ENCODE results near the gene EXD3. TPM values are rescaled to one million over a fixed set of nuclear protein-coding genes. Genes with fewer than 3 reads are reported as not detected.
"Not testable (repeated sequence)": the region's sequence is repeated elsewhere in the genome, so short reads cannot be mapped to it uniquely, and the experiment has no call there.

EXD3 gene
- polyA plus RNA-seq, 1 of the 3 experiments (the other 2 are of a cell fraction) = 11.5 TPM

DNA sequence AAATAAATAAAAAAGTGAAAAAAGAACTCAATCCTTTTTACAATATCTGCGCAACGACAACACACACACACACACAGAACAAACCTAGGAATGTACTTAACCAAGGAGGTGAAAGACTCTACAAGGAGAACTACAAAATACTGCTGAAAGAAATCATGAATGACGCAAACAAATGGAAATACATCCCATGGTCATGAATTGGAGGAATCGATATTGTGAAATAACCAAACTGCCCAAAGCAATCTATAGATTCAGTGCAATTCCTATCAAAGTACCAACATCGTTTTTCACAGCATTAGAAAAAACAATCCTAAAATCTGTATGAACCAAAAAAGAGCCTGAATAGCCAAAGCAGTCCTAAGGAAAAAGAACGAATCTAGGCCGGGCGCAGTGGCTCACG is 91.0 kb downstream of the EXD3 start:
- POLR2A ChIA-PET = no interaction called here
- CTCF ChIA-PET = interaction anchor here (0.6 kb wide), 1 partner anchor 91 kb away, joined by 3 read pairs; the partner anchor contains the start of gene EXD3

DNA sequence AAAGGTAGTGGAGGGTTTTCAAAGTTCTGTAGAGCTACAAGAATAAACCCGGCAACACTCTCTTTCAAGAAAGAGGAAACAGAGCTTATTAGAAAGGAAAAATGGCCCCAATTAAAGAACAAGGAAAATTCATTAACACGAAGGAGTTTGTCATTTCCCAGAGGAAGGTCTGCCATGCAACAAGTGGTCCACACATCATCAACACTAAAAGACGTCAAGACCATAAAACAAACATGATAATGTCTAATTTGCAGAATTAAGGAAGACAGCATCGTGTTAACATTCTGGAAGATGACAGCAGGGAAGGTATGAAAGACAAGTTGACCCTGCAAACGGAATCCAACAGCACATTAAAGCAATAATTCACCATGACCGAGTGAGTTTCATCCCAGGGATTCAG is 92.3 kb downstream of the EXD3 start:
- Histone ChIP-seq H2AFZ (ENCODE audit: low read depth) (no peak overlapping the region), H3K4me3 (ENCODE audit: low read depth in 2 of 2, low read length in 1 of 2) (no peak overlapping the region), H3K9me2 (no peaks in the 10 kb centered on the region), H3K79me2 (ENCODE audit: insufficient read depth) (no peaks in the 10 kb centered on the region), H3K4me2 (no peak overlapping the region), H3F3A (replicated peaks; ENCODE audit: insufficient read depth) (no peaks in the 10 kb centered on the region), H3K36me3 (replicated peaks in 1 of 2; ENCODE audit: control insufficient read depth in 1 of 2, insufficient read depth in 2 of 2, low read length in 1 of 2) (no peaks in the 10 kb centered on the region), H3K9ac (no peak overlapping the region), H3K4me1 (ENCODE audit: control insufficient read depth in 1 of 2, insufficient read depth in 2 of 2, low read depth in 1 of 2, low read length in 1 of 2) (no peaks in the 10 kb centered on the region), H3K27me3 (ENCODE audit: insufficient read depth) (no peaks in the 10 kb centered on the region), H3K27ac (ENCODE audit: low read depth in 2 of 2, low read length in 1 of 2) (no peak overlapping the region), H3K9me3 (no peaks in the 10 kb centered on the region), H4K20me1 (ENCODE audit: insufficient read depth) (no peaks in the 10 kb centered on the region)
- no peak for DNase-seq
- 46% methylated on average over 6 of the region's 6 CpGs for WGBS (ENCODE audit: low lambda C conversion rate)
- TF ChIP-seq MEF2A (IDR thresholded peaks at IDR 0.05; ENCODE audit: borderline replicate concordance, low read depth) (no peak), EP300 (IDR thresholded peaks at IDR 0.05; ENCODE audit: borderline replicate concordance in 1 of 2, low read depth in 1 of 2, low read length in 1 of 2) (no peak), FOXM1 (IDR thresholded peaks at IDR 0.05; ENCODE audit: low read depth) (no peak), JUND (IDR thresholded peaks at IDR 0.05) (no peak), TAF1 (IDR thresholded peaks at IDR 0.05; ENCODE audit: borderline replicate concordance, low read depth, low read length) (no peak)
- TF ChIP-seq, protein P1, sequence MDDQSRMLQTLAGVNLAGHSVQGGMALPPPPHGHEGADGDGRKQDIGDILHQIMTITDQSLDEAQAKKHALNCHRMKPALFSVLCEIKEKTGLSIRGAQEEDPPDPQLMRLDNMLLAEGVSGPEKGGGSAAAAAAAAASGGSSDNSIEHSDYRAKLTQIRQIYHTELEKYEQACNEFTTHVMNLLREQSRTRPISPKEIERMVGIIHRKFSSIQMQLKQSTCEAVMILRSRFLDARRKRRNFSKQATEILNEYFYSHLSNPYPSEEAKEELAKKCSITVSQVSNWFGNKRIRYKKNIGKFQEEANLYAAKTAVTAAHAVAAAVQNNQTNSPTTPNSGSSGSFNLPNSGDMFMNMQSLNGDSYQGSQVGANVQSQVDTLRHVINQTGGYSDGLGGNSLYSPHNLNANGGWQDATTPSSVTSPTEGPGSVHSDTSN (IDR thresholded peaks at IDR 0.05) = no peak
- TF ChIP-seq, protein P2, sequence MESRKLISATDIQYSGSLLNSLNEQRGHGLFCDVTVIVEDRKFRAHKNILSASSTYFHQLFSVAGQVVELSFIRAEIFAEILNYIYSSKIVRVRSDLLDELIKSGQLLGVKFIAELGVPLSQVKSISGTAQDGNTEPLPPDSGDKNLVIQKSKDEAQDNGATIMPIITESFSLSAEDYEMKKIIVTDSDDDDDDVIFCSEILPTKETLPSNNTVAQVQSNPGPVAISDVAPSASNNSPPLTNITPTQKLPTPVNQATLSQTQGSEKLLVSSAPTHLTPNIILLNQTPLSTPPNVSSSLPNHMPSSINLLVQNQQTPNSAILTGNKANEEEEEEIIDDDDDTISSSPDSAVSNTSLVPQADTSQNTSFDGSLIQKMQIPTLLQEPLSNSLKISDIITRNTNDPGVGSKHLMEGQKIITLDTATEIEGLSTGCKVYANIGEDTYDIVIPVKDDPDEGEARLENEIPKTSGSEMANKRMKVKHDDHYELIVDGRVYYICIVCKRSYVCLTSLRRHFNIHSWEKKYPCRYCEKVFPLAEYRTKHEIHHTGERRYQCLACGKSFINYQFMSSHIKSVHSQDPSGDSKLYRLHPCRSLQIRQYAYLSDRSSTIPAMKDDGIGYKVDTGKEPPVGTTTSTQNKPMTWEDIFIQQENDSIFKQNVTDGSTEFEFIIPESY (IDR thresholded peaks at IDR 0.05; ENCODE audit: borderline replicate concordance, low read depth) = no peak
- TF ChIP-seq, protein P3, sequence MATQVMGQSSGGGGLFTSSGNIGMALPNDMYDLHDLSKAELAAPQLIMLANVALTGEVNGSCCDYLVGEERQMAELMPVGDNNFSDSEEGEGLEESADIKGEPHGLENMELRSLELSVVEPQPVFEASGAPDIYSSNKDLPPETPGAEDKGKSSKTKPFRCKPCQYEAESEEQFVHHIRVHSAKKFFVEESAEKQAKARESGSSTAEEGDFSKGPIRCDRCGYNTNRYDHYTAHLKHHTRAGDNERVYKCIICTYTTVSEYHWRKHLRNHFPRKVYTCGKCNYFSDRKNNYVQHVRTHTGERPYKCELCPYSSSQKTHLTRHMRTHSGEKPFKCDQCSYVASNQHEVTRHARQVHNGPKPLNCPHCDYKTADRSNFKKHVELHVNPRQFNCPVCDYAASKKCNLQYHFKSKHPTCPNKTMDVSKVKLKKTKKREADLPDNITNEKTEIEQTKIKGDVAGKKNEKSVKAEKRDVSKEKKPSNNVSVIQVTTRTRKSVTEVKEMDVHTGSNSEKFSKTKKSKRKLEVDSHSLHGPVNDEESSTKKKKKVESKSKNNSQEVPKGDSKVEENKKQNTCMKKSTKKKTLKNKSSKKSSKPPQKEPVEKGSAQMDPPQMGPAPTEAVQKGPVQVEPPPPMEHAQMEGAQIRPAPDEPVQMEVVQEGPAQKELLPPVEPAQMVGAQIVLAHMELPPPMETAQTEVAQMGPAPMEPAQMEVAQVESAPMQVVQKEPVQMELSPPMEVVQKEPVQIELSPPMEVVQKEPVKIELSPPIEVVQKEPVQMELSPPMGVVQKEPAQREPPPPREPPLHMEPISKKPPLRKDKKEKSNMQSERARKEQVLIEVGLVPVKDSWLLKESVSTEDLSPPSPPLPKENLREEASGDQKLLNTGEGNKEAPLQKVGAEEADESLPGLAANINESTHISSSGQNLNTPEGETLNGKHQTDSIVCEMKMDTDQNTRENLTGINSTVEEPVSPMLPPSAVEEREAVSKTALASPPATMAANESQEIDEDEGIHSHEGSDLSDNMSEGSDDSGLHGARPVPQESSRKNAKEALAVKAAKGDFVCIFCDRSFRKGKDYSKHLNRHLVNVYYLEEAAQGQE (IDR thresholded peaks at IDR 0.05; ENCODE audit: low read depth, low read length) = no peak
- TF ChIP-seq, protein P4, sequence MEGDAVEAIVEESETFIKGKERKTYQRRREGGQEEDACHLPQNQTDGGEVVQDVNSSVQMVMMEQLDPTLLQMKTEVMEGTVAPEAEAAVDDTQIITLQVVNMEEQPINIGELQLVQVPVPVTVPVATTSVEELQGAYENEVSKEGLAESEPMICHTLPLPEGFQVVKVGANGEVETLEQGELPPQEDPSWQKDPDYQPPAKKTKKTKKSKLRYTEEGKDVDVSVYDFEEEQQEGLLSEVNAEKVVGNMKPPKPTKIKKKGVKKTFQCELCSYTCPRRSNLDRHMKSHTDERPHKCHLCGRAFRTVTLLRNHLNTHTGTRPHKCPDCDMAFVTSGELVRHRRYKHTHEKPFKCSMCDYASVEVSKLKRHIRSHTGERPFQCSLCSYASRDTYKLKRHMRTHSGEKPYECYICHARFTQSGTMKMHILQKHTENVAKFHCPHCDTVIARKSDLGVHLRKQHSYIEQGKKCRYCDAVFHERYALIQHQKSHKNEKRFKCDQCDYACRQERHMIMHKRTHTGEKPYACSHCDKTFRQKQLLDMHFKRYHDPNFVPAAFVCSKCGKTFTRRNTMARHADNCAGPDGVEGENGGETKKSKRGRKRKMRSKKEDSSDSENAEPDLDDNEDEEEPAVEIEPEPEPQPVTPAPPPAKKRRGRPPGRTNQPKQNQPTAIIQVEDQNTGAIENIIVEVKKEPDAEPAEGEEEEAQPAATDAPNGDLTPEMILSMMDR (IDR thresholded peaks at IDR 0.05) = no peak
- CTCF ChIA-PET = no interaction called here
- POLR2A ChIA-PET = interaction anchor here (0.6 kb wide), 1 partner anchor 77 kb away, joined by 4 read pairs; no protein-coding TSS in a partner anchor

More for the DNA sequence above, 91.0 kb downstream of the EXD3 start:
- no peak overlapping the region for H3K9ac ChIP-seq
- no peaks in the 10 kb centered on the region for H4K20me1 ChIP-seq (ENCODE audit: insufficient read depth)
- no peaks in the 10 kb centered on the region for H3K4me1 ChIP-seq (ENCODE audit: control insufficient read depth in 1 of 2, insufficient read depth in 2 of 2, low read depth in 1 of 2, low read length in 1 of 2)
- no peaks in the 10 kb centered on the region for H3K9me2 ChIP-seq
- H3K4me2 ChIP-seq = no peak overlapping the region
- H3K27ac ChIP-seq (ENCODE audit: low read depth in 2 of 2, low read length in 1 of 2) = no peak overlapping the region
- H3K4me3 ChIP-seq (ENCODE audit: low read depth in 2 of 2, low read length in 1 of 2) = no peak overlapping the region
- no peak for TF ChIP-seq EZH2phosphoT487 (IDR thresholded peaks at IDR 0.05; ENCODE audit: borderline replicate concordance, low read depth)
- peaks cover 5% of the 10 kb centered on the region; the same call in 1 of the 2 replicates for H3K9me3 ChIP-seq
- no peaks in the 10 kb centered on the region for H3K36me3 ChIP-seq (replicated peaks in 1 of 2; ENCODE audit: control insufficient read depth in 1 of 2, insufficient read depth in 2 of 2, low read length in 1 of 2)
- H3F3A ChIP-seq (replicated peaks; ENCODE audit: insufficient read depth) = no peaks in the 10 kb centered on the region
- no peaks in the 10 kb centered on the region for H3K27me3 ChIP-seq (ENCODE audit: insufficient read depth)
- DNase-seq = no peak
- no peaks in the 10 kb centered on the region for H3K79me2 ChIP-seq (ENCODE audit: insufficient read depth)
- no peak overlapping the region for H2AFZ ChIP-seq (ENCODE audit: low read depth)
- WGBS (ENCODE audit: low lambda C conversion rate) = 79% methylated on average over 9 of the region's 9 CpGs

DNA sequence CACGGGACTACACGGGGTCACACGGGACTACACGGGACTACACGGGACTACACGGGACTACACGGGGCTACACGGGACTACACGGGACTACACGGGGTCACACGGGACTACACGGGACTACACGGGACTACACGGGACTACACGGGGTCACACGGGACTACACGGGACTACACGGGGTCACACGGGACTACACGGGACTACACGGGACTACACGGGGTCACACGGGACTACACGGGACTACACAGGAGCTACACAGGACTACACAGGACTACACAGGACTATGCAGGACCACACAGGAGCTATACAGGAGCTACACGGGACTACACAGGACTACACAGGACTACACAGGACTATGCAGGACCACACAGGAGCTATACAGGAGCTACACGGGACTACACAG is 93.4 kb downstream of the EXD3 start:
- H4K20me1 ChIP-seq (ENCODE audit: insufficient read depth); H3F3A ChIP-seq (replicated peaks; ENCODE audit: insufficient read depth); H2AFZ ChIP-seq (ENCODE audit: low read depth); POLR2A ChIA-PET; H3K9ac ChIP-seq; DNase-seq; H3K4me1 ChIP-seq (ENCODE audit: control insufficient read depth in 1 of 2, insufficient read depth in 2 of 2, low read depth in 1 of 2, low read length in 1 of 2); H3K9me2 ChIP-seq; H3K36me3 ChIP-seq (replicated peaks in 1 of 2; ENCODE audit: control insufficient read depth in 1 of 2, insufficient read depth in 2 of 2, low read length in 1 of 2); H3K27me3 ChIP-seq (ENCODE audit: insufficient read depth); H3K27ac ChIP-seq (ENCODE audit: low read depth in 2 of 2, low read length in 1 of 2); H3K9me3 ChIP-seq; H3K4me2 ChIP-seq; H3K4me3 ChIP-seq (ENCODE audit: low read depth in 2 of 2, low read length in 1 of 2); H3K79me2 ChIP-seq (ENCODE audit: insufficient read depth); CTCF ChIA-PET: not testable (repeated sequence)
- WGBS (ENCODE audit: low lambda C conversion rate) = 0% methylated on average over 1 of the region's 26 CpGs

All from SK-N-SH (cell line).